ENCODE measurements around the gene DDX39B.

Gene DDX39B

GRCh38 chr6:31538805-31539400, 2.9 kb downstream of the DDX39B start:
- ChIA-PET CTCF (interaction anchor here (0.5 to 54.8 kb wide), 4 partner anchors 11 to 53 kb away, joined by 3 to 2725 read pairs (median 3); partner anchors contain the start of genes LST1, LTB, NCR3 and TNF), POLR2A (interaction anchor here (0.5 to 1.6 kb wide), 3 partner anchors 9 to 297 kb away, joined by 3 to 4 read pairs (median 4); no protein-coding TSS in a partner anchor)
- no peak for DNase-seq (ENCODE audit: extremely low spot score)
- TF ChIP-seq, protein P1, sequence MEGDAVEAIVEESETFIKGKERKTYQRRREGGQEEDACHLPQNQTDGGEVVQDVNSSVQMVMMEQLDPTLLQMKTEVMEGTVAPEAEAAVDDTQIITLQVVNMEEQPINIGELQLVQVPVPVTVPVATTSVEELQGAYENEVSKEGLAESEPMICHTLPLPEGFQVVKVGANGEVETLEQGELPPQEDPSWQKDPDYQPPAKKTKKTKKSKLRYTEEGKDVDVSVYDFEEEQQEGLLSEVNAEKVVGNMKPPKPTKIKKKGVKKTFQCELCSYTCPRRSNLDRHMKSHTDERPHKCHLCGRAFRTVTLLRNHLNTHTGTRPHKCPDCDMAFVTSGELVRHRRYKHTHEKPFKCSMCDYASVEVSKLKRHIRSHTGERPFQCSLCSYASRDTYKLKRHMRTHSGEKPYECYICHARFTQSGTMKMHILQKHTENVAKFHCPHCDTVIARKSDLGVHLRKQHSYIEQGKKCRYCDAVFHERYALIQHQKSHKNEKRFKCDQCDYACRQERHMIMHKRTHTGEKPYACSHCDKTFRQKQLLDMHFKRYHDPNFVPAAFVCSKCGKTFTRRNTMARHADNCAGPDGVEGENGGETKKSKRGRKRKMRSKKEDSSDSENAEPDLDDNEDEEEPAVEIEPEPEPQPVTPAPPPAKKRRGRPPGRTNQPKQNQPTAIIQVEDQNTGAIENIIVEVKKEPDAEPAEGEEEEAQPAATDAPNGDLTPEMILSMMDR (IDR thresholded peaks at IDR 0.05; ENCODE audit: control extremely low read depth, extremely low read depth, low read depth, missing control alignments), result no peak

- ChIA-PET CTCF (interaction anchor here (1.1 to 1.3 kb wide), 2 partner anchors 11 to 63 kb away, joined by 3 to 5 read pairs; partner anchors contain the start of gene ATP6V1G2), POLR2A (interaction anchor here (0.5 to 1.5 kb wide), 3 partner anchors 10 to 63 kb away, joined by 3 to 4 read pairs (median 4); no protein-coding TSS in a partner anchor)
- no peak for DNase-seq (ENCODE audit: extremely low spot score)
- TF ChIP-seq, protein P1 (IDR thresholded peaks at IDR 0.05; ENCODE audit: control extremely low read depth, extremely low read depth, low read depth, missing control alignments), result no peak
These were observed 6.1 kb downstream of the DDX39B start for GRCh38 chr6:31535538-31536324.

DNA sequence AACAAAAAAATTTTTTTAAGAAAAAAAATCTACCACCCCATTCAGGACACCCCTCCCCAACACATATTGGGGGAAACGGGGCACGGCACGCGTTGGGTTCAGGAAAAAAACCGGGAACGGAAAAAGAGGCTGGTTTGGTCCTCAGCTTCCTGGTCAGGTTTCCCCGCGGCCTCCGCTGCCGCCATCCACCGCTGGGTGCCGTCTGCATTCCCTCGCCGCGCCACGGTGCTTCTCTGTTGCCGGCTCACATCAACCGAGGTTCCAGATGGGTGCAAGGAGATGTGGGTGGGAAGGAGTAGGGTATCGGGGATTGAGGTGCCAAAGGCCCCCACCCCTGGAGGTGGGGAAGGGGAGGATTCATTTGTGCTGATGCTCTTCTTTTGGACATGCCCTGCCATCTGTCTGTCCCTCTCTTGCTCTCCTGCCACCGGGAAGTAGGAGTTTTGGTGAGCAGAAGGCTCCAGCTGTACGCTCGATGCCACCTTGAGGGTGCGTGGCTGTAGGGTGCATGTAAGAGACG, 7.2 kb downstream of the DDX39B start:
- ChIA-PET POLR2A (interaction anchor here (1.5 kb wide), 1 partner anchor 64 kb away, joined by 4 read pairs; no protein-coding TSS in a partner anchor), CTCF (interaction anchor here (1.0 to 1.3 kb wide), 3 partner anchors 9 to 17 kb away, joined by 3 to 5 read pairs (median 3); no protein-coding TSS in a partner anchor)
- no peak for DNase-seq (ENCODE audit: extremely low spot score)
- TF ChIP-seq, protein P1 (IDR thresholded peaks at IDR 0.05; ENCODE audit: control extremely low read depth, extremely low read depth, low read depth, missing control alignments), result no peak

- ChIA-PET CTCF (interaction anchor here (0.7 to 1.3 kb wide), 4 partner anchors 9 to 17 kb away, joined by 3 to 5 read pairs (median 3); partner anchors contain the start of gene ATP6V1G2), POLR2A (interaction anchor here (1.5 kb wide), 1 partner anchor 65 kb away, joined by 4 read pairs; no protein-coding TSS in a partner anchor)
- DNase-seq (ENCODE audit: extremely low spot score), result no peak
- TF ChIP-seq, protein P1 (IDR thresholded peaks at IDR 0.05; ENCODE audit: control extremely low read depth, extremely low read depth, low read depth, missing control alignments), result no peak
These were observed 7.8 kb downstream of the DDX39B start for GRCh38 chr6:31534011-31534410.

- CTCF ChIA-PET, result interaction anchor here (0.7 to 1.2 kb wide), 2 partner anchors 13 to 18 kb away, joined by 3 to 5 read pairs; partner anchors contain the start of gene ATP6V1G2
- POLR2A ChIA-PET, result no interaction called here
- TF ChIP-seq, protein P1 (IDR thresholded peaks at IDR 0.05; ENCODE audit: control extremely low read depth, extremely low read depth, low read depth, missing control alignments), result no peak
- no peak for DNase-seq (ENCODE audit: extremely low spot score)
These were observed 8.4 kb downstream of the DDX39B start for GRCh38 chr6:31533455-31533841.
